GM20000 (cell line): ENCODE measurements around the gene PRKN.

Experiments used
- DNase-seq: peaks from one replicate; pipeline ENCODE4 v3.0.0; 2012; ENCODE audit warnings: low spot score
- CTCF ChIP-seq: IDR thresholded peaks from 2 replicates; pipeline ENCODE4 v1.5.1; 2012; ENCODE audit warnings: mild to moderate bottlenecking, control low read depth; ENCODE audit errors: extremely low read depth, missing control alignments

PRKN gene

GRCh38 chr6:161951126-161951525, 776.4 kb downstream of the PRKN start:
- TF ChIP-seq CTCF, result no peak
- DNase-seq, result no peak

GRCh38 chr6:161949531-161949930, 778.0 kb downstream of the PRKN start:
- DNase-seq, result no peak
- TF ChIP-seq CTCF, result no peak

- DNase-seq, result no peak
- no peak for TF ChIP-seq CTCF
Observed at GRCh38 chr6:161948462-161948861, 779.1 kb downstream of the PRKN start.

- no peak for TF ChIP-seq CTCF
- no peak for DNase-seq
Observed at GRCh38 chr6:161947371-161947770, 780.2 kb downstream of the PRKN start.

GRCh38 chr6:161946461-161946860, 781.1 kb downstream of the PRKN start:
- no peak for TF ChIP-seq CTCF
- no peak for DNase-seq

GRCh38 chr6:161943561-161943960, 784.0 kb downstream of the PRKN start:
- no peak for TF ChIP-seq CTCF

GRCh38 chr6:161941565-161941964, 786.0 kb downstream of the PRKN start:
- TF ChIP-seq CTCF, result no peak
- DNase-seq, result no peak

More at GRCh38 chr6:161943561-161943960, 784.0 kb downstream of the PRKN start:
- DNase-seq, result no peak

GRCh38 chr6:161940519-161940918, 787.0 kb downstream of the PRKN start:
- no peak for DNase-seq
- TF ChIP-seq CTCF, result no peak
